ENCODE measurements around the gene FIGNL2. TPM values are rescaled to one million over a fixed set of nuclear protein-coding genes. Genes with fewer than 3 reads are reported as not detected.

The FIGNL2 gene
- total RNA-seq, 2 donors from 2014 or later: 0.33 to 0.52 TPM

DNA sequence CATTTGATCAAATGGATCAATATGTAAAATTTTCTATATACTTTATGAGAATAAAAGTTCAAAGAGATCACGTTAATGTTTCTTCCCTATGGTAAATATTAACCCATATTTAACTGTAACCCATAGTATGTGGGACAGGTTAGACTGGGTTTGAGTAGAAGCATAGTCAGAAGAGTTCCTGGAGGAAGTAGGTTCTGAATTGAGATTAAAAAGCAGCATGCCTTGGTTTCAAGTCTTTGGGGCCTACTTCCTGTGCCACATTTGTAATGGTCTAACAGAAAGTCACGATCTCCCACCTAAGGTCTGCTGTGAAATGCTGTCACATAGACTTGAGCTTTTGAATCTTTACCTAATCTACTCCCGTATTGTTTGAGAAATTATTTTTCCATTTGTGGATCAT is 63.8 kb downstream of the FIGNL2 start:
- Histone ChIP-seq H3K9me3 (no peaks in the 10 kb centered on the region), H3K36me3 (replicated peaks in 1 of 2; ENCODE audit: insufficient read depth in 1 of 2, low read depth in 2 of 2) (no peaks in the 10 kb centered on the region), H3K27me3 (no peaks in the 10 kb centered on the region), H3K4me1 (no peaks in the 10 kb centered on the region), H3K27ac (no peak overlapping the region), H3K4me3 (no peak overlapping the region)
- WGBS, 2 donors: 71 to 72% methylated on average over 3 of the region's 3 CpGs
- no peak for DNase-seq
- ATAC-seq: no peak
- TF ChIP-seq, protein P1, sequence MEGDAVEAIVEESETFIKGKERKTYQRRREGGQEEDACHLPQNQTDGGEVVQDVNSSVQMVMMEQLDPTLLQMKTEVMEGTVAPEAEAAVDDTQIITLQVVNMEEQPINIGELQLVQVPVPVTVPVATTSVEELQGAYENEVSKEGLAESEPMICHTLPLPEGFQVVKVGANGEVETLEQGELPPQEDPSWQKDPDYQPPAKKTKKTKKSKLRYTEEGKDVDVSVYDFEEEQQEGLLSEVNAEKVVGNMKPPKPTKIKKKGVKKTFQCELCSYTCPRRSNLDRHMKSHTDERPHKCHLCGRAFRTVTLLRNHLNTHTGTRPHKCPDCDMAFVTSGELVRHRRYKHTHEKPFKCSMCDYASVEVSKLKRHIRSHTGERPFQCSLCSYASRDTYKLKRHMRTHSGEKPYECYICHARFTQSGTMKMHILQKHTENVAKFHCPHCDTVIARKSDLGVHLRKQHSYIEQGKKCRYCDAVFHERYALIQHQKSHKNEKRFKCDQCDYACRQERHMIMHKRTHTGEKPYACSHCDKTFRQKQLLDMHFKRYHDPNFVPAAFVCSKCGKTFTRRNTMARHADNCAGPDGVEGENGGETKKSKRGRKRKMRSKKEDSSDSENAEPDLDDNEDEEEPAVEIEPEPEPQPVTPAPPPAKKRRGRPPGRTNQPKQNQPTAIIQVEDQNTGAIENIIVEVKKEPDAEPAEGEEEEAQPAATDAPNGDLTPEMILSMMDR (IDR thresholded peaks at IDR 0.05): no peak
- no peak for TF ChIP-seq POLR2A (IDR thresholded peaks at IDR 0.05)
- intact Hi-C loops (cut with DNase I): no loop called here

DNA sequence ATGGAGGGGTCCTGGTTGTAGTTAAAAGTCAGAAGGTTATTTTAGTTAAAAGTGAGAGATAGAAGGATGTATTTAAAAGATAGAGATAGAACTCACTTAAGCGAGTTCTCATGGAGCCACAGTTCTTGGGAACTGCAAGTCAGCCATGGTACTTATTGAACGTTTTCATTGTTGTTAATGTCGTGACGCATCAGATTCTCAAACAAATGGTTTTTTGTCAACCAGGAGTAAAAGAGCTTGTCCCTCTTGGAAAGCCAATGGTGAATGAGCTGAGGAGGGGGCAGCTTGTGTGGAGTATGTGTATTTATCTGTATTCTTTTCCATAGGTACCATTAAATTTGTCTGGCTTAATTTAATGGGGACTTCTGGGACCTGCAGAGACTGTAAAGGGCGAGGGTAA is 68.6 kb downstream of the FIGNL2 start:
- ATAC-seq: no peak
- WGBS, 2 donors: 86 to 92% methylated on average over 5 of the region's 5 CpGs

DNA sequence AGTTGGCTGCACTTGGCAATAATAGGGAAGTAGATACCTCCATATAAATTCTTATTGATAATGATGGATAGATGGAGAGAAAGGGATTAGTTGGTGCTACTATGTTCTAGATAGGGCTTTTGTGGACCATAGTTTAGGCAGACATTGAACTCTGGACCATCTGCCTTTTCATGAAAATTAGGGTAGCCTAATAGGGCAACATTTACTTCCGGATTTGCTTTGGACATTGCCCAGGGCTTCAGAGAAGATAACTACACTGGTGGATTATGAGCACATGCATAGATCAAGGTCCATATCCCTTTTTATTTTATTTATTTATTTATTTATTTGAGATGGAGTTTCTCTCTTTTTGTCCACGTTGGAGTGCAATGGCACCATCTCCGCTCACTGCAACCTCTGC is 70.5 kb downstream of the FIGNL2 start:
- Histone ChIP-seq H3K27me3 (no peaks in the 10 kb centered on the region), H3K9me3 (no peaks in the 10 kb centered on the region), H3K4me1 (no peaks in the 10 kb centered on the region), H3K27ac (no peak overlapping the region), H3K36me3 (replicated peaks in 1 of 2; ENCODE audit: insufficient read depth in 1 of 2, low read depth in 2 of 2) (no peaks in the 10 kb centered on the region), H3K4me3 (no peak overlapping the region)
- ATAC-seq (no peak), DNase-seq (no peak)
- no peak for TF ChIP-seq POLR2A (IDR thresholded peaks at IDR 0.05)
- TF ChIP-seq, protein P1 (IDR thresholded peaks at IDR 0.05): no peak
- intact Hi-C loops (cut with DNase I): no loop called here
- 83 to 92% methylated on average over 3 of the region's 3 CpGs for WGBS, 2 donors

More for the DNA sequence above, 68.6 kb downstream of the FIGNL2 start:
- Histone ChIP-seq H3K27ac (no peak overlapping the region), H3K27me3 (no peaks in the 10 kb centered on the region), H3K4me1 (no peaks in the 10 kb centered on the region), H3K36me3 (replicated peaks in 1 of 2; ENCODE audit: insufficient read depth in 1 of 2, low read depth in 2 of 2) (no peaks in the 10 kb centered on the region), H3K4me3 (no peak overlapping the region), H3K9me3 (no peaks in the 10 kb centered on the region)
- no peak for TF ChIP-seq POLR2A (IDR thresholded peaks at IDR 0.05)
- TF ChIP-seq, protein P1 (IDR thresholded peaks at IDR 0.05): no peak
- intact Hi-C loops (cut with DNase I): no loop called here
- no peak for DNase-seq

DNA sequence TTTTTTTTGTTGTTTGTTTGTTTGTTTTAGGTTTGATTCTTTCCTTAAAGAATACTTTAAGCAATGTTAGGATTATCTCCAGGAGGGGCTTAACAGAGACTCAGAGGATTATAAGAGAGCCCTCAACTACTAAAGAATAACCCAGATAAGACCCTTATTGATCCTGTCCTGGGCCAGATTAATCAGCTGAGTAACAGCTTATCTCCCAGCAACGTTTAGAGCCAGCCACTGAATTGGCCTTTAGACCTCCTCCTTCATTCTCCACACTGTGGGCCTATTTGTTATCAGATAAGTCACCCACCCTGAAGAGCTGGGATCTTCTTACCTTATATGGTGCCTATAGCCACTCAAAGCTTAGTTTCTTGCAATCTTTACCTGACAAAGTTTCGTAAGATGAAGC is 71.1 kb downstream of the FIGNL2 start:
- WGBS, 2 donors: 55% methylated on average over 2 of the region's 2 CpGs
- TF ChIP-seq, protein P1 (IDR thresholded peaks at IDR 0.05): no peak
- no peak for TF ChIP-seq POLR2A (IDR thresholded peaks at IDR 0.05)
- Histone ChIP-seq H3K4me1 (no peaks in the 10 kb centered on the region), H3K27ac (no peak overlapping the region), H3K27me3 (no peaks in the 10 kb centered on the region), H3K36me3 (replicated peaks in 1 of 2; ENCODE audit: insufficient read depth in 1 of 2, low read depth in 2 of 2) (no peaks in the 10 kb centered on the region), H3K9me3 (no peaks in the 10 kb centered on the region), H3K4me3 (no peak overlapping the region)
- DNase-seq (no peak), ATAC-seq (no peak)
- intact Hi-C loops (cut with DNase I): no loop called here

DNA sequence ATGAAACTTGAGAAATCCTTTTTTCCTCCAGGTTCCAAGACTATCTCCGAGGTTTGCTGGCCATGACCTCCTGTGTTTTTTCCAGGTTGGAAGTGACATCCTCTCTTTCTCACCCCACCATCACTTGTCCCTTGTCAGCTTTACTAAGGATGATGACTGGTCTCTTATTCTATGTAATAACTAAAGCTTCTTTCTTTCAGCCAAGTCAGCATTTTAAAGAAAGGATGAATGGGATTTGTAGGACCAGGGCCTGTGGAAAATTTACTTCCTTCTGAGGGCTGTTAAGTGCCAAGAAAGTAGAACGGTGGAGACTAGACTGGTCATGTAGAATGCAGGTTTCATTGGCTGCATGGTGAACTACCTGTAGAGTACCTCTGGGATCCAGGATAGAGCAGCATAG is 73.6 kb downstream of the FIGNL2 start:
- Histone ChIP-seq H3K4me3 (no peak overlapping the region), H3K27ac (no peak overlapping the region), H3K27me3 (no peaks in the 10 kb centered on the region), H3K4me1 (no peaks in the 10 kb centered on the region), H3K9me3 (no peaks in the 10 kb centered on the region), H3K36me3 (replicated peaks in 1 of 2; ENCODE audit: insufficient read depth in 1 of 2, low read depth in 2 of 2) (no peaks in the 10 kb centered on the region)
- 74 to 76% methylated on average over 2 of the region's 2 CpGs for WGBS, 2 donors
- ATAC-seq (no peak), DNase-seq (no peak)
- intact Hi-C loops (cut with DNase I): no loop called here
- TF ChIP-seq, protein P1 (IDR thresholded peaks at IDR 0.05): no peak
- no peak for TF ChIP-seq POLR2A (IDR thresholded peaks at IDR 0.05)

Data from body of pancreas (tissue), 4 donors.